HEK293 (cell line): ENCODE data around the gene SWI5.

ENCODE experiments used
- BCL11B ChIP-seq: fragments of 450-650 bp; formaldehyde crosslinking; IDR thresholded peaks from 2 replicates; pipeline ENCODE4 v1.5.1; 2016; ENCODE audit warnings: low read depth, missing biosample characterization, missing genetic modification characterization
- HOXC10 ChIP-seq: sonication (generic); formaldehyde crosslinking; IDR thresholded peaks from 2 replicates; pipeline ENCODE4 v1.8.1; 2023; ENCODE audit warnings: mild to moderate bottlenecking, missing genetic modification reagents
- KLF1 ChIP-seq: fragments of 450-650 bp; formaldehyde crosslinking; IDR thresholded peaks from 2 replicates; pipeline ENCODE4 v1.5.1; 2016; ENCODE audit warnings: missing biosample characterization, missing genetic modification characterization
- RBAK ChIP-seq: fragments of 450-650 bp; formaldehyde crosslinking; IDR thresholded peaks from 2 replicates; pipeline ENCODE4 v1.5.1; 2016; ENCODE audit warnings: missing biosample characterization, missing genetic modification characterization
- WT1 ChIP-seq: fragments of 450-650 bp; formaldehyde crosslinking; IDR thresholded peaks from 2 replicates; pipeline ENCODE4 v1.5.1; 2016; ENCODE audit warnings: missing biosample characterization, missing genetic modification characterization
- ZBTB7A ChIP-seq: fragments of 450-650 bp; formaldehyde crosslinking; IDR thresholded peaks from 2 replicates; pipeline ENCODE4 v1.5.1; 2016; ENCODE audit warnings: low read depth, missing biosample characterization, missing genetic modification characterization
- ZFP37 ChIP-seq: fragments of 450-650 bp; formaldehyde crosslinking; IDR thresholded peaks from 2 replicates; pipeline ENCODE4 v1.5.1; 2016; ENCODE audit warnings: missing biosample characterization, missing genetic modification characterization
- ZNF138 ChIP-seq: fragments of 450-650 bp; formaldehyde crosslinking; IDR thresholded peaks from 2 replicates; pipeline ENCODE4 v1.5.1; 2016; ENCODE audit warnings: missing biosample characterization, missing genetic modification characterization, borderline replicate concordance
- ZNF155 ChIP-seq: fragments of 450-650 bp; formaldehyde crosslinking; IDR thresholded peaks from 2 replicates; pipeline ENCODE4 v1.5.1; 2016; ENCODE audit warnings: missing biosample characterization, missing genetic modification characterization
- ZNF16 ChIP-seq: fragments of 450-650 bp; formaldehyde crosslinking; IDR thresholded peaks from 2 replicates; pipeline ENCODE4 v1.5.1; 2016; ENCODE audit warnings: low read depth, missing biosample characterization, missing genetic modification characterization
- ZNF184 ChIP-seq: fragments of 450-650 bp; IDR thresholded peaks from 2 replicates; pipeline ENCODE4 v1.5.1; 2018; ENCODE audit warnings: missing biosample characterization, mild to moderate bottlenecking, missing genetic modification characterization
- ZNF2 ChIP-seq: fragments of 450-650 bp; formaldehyde crosslinking; IDR thresholded peaks from 2 replicates; pipeline ENCODE4 v1.5.1; 2016; ENCODE audit warnings: missing biosample characterization, missing genetic modification characterization
- ZNF350 ChIP-seq: fragments of 450-650 bp; formaldehyde crosslinking; IDR thresholded peaks from 2 replicates; pipeline ENCODE4 v1.5.0; 2017; ENCODE audit warnings: missing biosample characterization, mild to moderate bottlenecking, missing genetic modification characterization
- ZNF426 ChIP-seq: fragments of 450-650 bp; formaldehyde crosslinking; IDR thresholded peaks from 2 replicates; pipeline ENCODE4 v1.5.1; 2017; ENCODE audit warnings: missing biosample characterization, missing genetic modification characterization, mild to moderate bottlenecking, inconsistent platforms, moderate library complexity
- ZNF514 ChIP-seq: fragments of 450-650 bp; formaldehyde crosslinking; IDR thresholded peaks from 2 replicates; pipeline ENCODE4 v1.5.1; 2016; ENCODE audit warnings: missing biosample characterization, missing genetic modification characterization
- ZNF530 ChIP-seq: fragments of 450-650 bp; formaldehyde crosslinking; IDR thresholded peaks from 2 replicates; pipeline ENCODE4 v1.5.1; 2016; ENCODE audit warnings: low read depth, missing biosample characterization, missing genetic modification characterization
- ZNF558 ChIP-seq: fragments of 450-650 bp; formaldehyde crosslinking; IDR thresholded peaks from 2 replicates; pipeline ENCODE4 v1.5.1; 2016; ENCODE audit warnings: missing biosample characterization, missing genetic modification characterization
- ZNF561 ChIP-seq: fragments of 450-650 bp; IDR thresholded peaks from 2 replicates; pipeline ENCODE4 v1.5.1; 2018; ENCODE audit warnings: missing biosample characterization, missing genetic modification characterization, borderline replicate concordance
- ZNF585B ChIP-seq: fragments of 450-650 bp; formaldehyde crosslinking; IDR thresholded peaks from 2 replicates; pipeline ENCODE4 v1.5.1; 2016; ENCODE audit warnings: missing biosample characterization, missing genetic modification characterization
- ZNF610 ChIP-seq: fragments of 450-650 bp; formaldehyde crosslinking; IDR thresholded peaks from 2 replicates; pipeline ENCODE4 v1.5.1; 2016; ENCODE audit warnings: missing biosample characterization, missing genetic modification characterization, borderline replicate concordance
- ZNF623 ChIP-seq: fragments of 450-650 bp; formaldehyde crosslinking; IDR thresholded peaks from 2 replicates; pipeline ENCODE4 v1.5.1; 2016; ENCODE audit warnings: missing biosample characterization, missing genetic modification characterization
- ZNF677 ChIP-seq: fragments of 450-650 bp; IDR thresholded peaks from 2 replicates; pipeline ENCODE4 v1.5.0; 2018; ENCODE audit warnings: missing biosample characterization, mild to moderate bottlenecking, missing genetic modification characterization, moderate library complexity
- TF ChIP-seq, protein P1 (sequence below): fragments of 450-650 bp; formaldehyde crosslinking; conservative IDR thresholded peaks from 2 replicates; pipeline ENCODE4 v1.5.1; 2016; ENCODE audit warnings: low read depth, missing biosample characterization, missing genetic modification characterization
- TF ChIP-seq, protein P2 (sequence below): fragments of 450-650 bp; formaldehyde crosslinking; optimal IDR thresholded peaks from 2 replicates; pipeline ENCODE3; 2016; ENCODE audit warnings: missing biosample characterization, mild to moderate bottlenecking, missing genetic modification characterization
- TF ChIP-seq, protein P3 (sequence below): fragments of 450-650 bp; formaldehyde crosslinking; IDR thresholded peaks from 2 replicates; pipeline ENCODE4 v1.5.1; 2016; ENCODE audit warnings: missing biosample characterization, missing genetic modification characterization
- TF ChIP-seq, protein P4 (sequence below): fragments of 450-650 bp; formaldehyde crosslinking; conservative IDR thresholded peaks from 2 replicates; pipeline ENCODE4 v1.5.1; 2016; ENCODE audit warnings: low read depth, missing biosample characterization, missing genetic modification characterization
- TF ChIP-seq, protein P5 (sequence below): fragments of 450-650 bp; formaldehyde crosslinking; IDR thresholded peaks from 2 replicates; pipeline ENCODE4; 2016; ENCODE audit warnings: missing biosample characterization, missing genetic modification characterization
- TF ChIP-seq, protein P6 (sequence below): fragments of 450-650 bp; formaldehyde crosslinking; IDR thresholded peaks from 2 replicates; pipeline ENCODE4 v1.5.1; 2017; ENCODE audit warnings: missing biosample characterization, missing genetic modification characterization

SWI5 gene

DNA sequence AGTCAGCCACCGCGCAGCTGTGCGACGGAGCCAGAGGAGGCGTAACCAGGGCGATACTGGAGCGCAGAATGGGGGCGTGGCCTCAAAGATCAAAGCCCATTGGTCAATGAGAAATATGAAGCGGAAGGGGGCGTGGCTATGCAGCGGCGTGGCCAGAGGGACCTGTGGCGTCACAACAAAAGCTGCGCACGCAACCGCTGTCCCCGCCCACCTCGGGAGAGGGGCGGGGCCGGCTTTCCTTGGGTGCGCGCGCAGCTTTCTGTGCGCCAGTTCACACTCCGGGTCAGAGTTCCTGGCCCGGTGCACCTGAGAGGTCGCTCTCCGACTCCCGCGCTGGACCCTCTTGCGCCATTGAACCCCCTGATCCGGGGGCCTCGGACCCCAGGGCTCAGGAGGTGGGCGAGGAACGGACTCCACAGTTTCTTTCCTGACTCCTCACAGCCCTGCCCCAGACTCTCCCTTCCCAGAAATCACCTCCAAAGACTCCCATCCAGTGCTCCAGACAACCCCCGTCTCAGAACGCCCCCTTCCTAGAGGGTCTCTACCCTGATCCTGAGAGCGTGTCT is at the start of gene SWI5 (continued):
- TF ChIP-seq, protein P1, sequence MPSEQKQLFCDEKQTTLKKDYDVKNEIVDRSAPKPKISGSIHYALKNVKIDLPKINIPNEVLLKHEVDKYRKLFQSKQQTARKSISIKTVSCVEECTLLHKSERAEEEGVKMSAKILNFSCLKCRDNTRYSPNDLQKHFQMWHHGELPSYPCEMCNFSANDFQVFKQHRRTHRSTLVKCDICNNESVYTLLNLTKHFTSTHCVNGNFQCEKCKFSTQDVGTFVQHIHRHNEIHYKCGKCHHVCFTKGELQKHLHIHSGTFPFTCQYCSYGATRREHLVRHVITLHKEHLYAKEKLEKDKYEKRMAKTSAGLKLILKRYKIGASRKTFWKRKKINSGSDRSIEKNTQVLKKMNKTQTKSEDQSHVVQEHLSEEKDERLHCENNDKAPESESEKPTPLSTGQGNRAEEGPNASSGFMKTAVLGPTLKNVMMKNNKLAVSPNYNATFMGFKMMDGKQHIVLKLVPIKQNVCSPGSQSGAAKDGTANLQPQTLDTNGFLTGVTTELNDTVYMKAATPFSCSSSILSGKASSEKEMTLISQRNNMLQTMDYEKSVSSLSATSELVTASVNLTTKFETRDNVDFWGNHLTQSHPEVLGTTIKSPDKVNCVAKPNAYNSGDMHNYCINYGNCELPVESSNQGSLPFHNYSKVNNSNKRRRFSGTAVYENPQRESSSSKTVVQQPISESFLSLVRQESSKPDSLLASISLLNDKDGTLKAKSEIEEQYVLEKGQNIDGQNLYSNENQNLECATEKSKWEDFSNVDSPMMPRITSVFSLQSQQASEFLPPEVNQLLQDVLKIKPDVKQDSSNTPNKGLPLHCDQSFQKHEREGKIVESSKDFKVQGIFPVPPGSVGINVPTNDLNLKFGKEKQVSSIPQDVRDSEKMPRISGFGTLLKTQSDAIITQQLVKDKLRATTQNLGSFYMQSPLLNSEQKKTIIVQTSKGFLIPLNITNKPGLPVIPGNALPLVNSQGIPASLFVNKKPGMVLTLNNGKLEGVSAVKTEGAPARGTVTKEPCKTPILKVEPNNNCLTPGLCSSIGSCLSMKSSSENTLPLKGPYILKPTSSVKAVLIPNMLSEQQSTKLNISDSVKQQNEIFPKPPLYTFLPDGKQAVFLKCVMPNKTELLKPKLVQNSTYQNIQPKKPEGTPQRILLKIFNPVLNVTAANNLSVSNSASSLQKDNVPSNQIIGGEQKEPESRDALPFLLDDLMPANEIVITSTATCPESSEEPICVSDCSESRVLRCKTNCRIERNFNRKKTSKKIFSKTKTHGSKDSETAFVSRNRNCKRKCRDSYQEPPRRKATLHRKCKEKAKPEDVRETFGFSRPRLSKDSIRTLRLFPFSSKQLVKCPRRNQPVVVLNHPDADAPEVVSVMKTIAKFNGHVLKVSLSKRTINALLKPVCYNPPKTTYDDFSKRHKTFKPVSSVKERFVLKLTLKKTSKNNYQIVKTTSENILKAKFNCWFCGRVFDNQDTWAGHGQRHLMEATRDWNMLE (tag by site-specific recombination), result no peak
- no peak for TF ChIP-seq ZNF677 (tag by site-specific recombination)
- TF ChIP-seq ZFP37, result no peak
- no peak for TF ChIP-seq ZNF2
- no peak for TF ChIP-seq ZNF155 (tag by site-specific recombination)
- TF ChIP-seq ZNF350 (tag by site-specific recombination), result no peak
- TF ChIP-seq ZBTB7A, result no peak
- TF ChIP-seq, protein P2, sequence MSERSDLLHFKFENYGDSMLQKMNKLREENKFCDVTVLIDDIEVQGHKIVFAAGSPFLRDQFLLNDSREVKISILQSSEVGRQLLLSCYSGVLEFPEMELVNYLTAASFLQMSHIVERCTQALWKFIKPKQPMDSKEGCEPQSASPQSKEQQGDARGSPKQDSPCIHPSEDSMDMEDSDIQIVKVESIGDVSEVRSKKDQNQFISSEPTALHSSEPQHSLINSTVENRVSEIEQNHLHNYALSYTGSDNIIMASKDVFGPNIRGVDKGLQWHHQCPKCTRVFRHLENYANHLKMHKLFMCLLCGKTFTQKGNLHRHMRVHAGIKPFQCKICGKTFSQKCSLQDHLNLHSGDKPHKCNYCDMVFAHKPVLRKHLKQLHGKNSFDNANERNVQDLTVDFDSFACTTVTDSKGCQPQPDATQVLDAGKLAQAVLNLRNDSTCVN (tag by site-specific recombination), result peak; percentile 33
- TF ChIP-seq ZNF558, result no peak
- TF ChIP-seq, protein P3, sequence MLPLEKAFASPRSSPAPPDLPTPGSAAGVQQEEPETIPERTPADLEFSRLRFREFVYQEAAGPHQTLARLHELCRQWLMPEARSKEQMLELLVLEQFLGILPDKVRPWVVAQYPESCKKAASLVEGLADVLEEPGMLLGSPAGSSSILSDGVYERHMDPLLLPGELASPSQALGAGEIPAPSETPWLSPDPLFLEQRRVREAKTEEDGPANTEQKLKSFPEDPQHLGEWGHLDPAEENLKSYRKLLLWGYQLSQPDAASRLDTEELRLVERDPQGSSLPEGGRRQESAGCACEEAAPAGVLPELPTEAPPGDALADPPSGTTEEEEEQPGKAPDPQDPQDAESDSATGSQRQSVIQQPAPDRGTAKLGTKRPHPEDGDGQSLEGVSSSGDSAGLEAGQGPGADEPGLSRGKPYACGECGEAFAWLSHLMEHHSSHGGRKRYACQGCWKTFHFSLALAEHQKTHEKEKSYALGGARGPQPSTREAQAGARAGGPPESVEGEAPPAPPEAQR (tag by site-specific recombination), result no peak
- no peak for TF ChIP-seq RBAK (tag by site-specific recombination)
- TF ChIP-seq ZNF138 (tag by site-specific recombination), result no peak
- no peak for TF ChIP-seq WT1 (tag by site-specific recombination)
- TF ChIP-seq, protein P4, sequence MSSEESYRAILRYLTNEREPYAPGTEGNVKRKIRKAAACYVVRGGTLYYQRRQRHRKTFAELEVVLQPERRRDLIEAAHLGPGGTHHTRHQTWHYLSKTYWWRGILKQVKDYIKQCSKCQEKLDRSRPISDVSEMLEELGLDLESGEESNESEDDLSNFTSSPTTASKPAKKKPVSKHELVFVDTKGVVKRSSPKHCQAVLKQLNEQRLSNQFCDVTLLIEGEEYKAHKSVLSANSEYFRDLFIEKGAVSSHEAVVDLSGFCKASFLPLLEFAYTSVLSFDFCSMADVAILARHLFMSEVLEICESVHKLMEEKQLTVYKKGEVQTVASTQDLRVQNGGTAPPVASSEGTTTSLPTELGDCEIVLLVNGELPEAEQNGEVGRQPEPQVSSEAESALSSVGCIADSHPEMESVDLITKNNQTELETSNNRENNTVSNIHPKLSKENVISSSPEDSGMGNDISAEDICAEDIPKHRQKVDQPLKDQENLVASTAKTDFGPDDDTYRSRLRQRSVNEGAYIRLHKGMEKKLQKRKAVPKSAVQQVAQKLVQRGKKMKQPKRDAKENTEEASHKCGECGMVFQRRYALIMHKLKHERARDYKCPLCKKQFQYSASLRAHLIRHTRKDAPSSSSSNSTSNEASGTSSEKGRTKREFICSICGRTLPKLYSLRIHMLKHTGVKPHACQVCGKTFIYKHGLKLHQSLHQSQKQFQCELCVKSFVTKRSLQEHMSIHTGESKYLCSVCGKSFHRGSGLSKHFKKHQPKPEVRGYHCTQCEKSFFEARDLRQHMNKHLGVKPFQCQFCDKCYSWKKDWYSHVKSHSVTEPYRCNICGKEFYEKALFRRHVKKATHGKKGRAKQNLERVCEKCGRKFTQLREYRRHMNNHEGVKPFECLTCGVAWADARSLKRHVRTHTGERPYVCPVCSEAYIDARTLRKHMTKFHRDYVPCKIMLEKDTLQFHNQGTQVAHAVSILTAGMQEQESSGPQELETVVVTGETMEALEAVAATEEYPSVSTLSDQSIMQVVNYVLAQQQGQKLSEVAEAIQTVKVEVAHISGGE (tag by site-specific recombination), result peak; percentile 89
- TF ChIP-seq, protein P5, sequence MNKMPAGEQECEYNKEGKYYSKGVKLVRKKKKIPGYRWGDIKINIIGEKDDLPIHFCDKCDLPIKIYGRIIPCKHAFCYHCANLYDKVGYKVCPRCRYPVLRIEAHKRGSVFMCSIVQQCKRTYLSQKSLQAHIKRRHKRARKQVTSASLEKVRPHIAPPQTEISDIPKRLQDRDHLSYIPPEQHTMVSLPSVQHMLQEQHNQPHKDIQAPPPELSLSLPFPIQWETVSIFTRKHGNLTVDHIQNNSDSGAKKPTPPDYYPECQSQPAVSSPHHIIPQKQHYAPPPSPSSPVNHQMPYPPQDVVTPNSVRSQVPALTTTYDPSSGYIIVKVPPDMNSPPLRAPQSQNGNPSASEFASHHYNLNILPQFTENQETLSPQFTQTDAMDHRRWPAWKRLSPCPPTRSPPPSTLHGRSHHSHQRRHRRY (tag by site-specific recombination), result no peak
- no peak for TF ChIP-seq ZNF623 (tag by site-specific recombination)
- no peak for TF ChIP-seq ZNF16 (tag by site-specific recombination)
- no peak for TF ChIP-seq ZNF184 (tag by site-specific recombination)
- TF ChIP-seq KLF1 (tag by site-specific recombination), result no peak
- no peak for TF ChIP-seq ZNF561 (tag by site-specific recombination)
- peak; percentile 55; the same call in 1 of the 2 replicates for TF ChIP-seq BCL11B (tag by site-specific recombination)
- TF ChIP-seq ZNF514, result no peak
- no peak for TF ChIP-seq ZNF530
- TF ChIP-seq ZNF585B (tag by site-specific recombination), result no peak
- TF ChIP-seq HOXC10, result no peak
- TF ChIP-seq, protein P6, sequence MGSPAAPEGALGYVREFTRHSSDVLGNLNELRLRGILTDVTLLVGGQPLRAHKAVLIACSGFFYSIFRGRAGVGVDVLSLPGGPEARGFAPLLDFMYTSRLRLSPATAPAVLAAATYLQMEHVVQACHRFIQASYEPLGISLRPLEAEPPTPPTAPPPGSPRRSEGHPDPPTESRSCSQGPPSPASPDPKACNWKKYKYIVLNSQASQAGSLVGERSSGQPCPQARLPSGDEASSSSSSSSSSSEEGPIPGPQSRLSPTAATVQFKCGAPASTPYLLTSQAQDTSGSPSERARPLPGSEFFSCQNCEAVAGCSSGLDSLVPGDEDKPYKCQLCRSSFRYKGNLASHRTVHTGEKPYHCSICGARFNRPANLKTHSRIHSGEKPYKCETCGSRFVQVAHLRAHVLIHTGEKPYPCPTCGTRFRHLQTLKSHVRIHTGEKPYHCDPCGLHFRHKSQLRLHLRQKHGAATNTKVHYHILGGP (tag by site-specific recombination), result no peak
- TF ChIP-seq ZNF426, result no peak
- no peak for TF ChIP-seq ZNF610 (tag by site-specific recombination)
